K562 (cell line): ENCODE results near the gene SPTLC3. TPM values are rescaled to one million over a fixed set of nuclear protein-coding genes. Genes with fewer than 3 reads are reported as not detected.

ENCODE experiments used
- ATAC-seq: fragments of 200-7000 bp; cut with Tn5 transposase; 3 replicates; pipeline ENCODE4 v1.9.1; 2020; ENCODE audit warnings: moderate library complexity
- BruUV-seq: library from RNA; stranded (reverse); fragments of 400-500 nt; replicated peaks from 2 replicates; lab custom pipeline; 2021; lab: Mats Ljungman, UMichigan
- CTCF ChIA-PET: fragments of 300-600 bp; formaldehyde crosslinking; extraction: SDS; loops from one replicate; lab custom pipeline; 2021; ENCODE audit warnings: low intra/inter-chr PET ratio; lab: Yijun Ruan, JAX
- POLR2A ChIA-PET: fragments of 300-600, 350-650 bp; sonication (Branson Sonifier 250); formaldehyde crosslinking; extraction: SDS; loops from one replicate; lab custom pipeline; 2021; ENCODE audit warnings: antibody characterized with exemption, inconsistent platforms; lab: Yijun Ruan, JAX
- DNase-seq, 4 experiments: peaks; one replicate each; pipeline versions ENCODE4 v3.0.0 to v3.0.0-alpha.2; 2011 to 2018; ENCODE audit warnings: low spot score in 3 of 4, mixed read lengths in 3 of 4; ENCODE audit errors: extremely low read depth in 1 of 4
- FAIRE-seq: peaks from 2 replicates; lab custom pipeline; 2011; peaks lifted over from hg19 to GRCh38; lab: Jason Lieb, UNC
- H2AFZ ChIP-seq: 2 replicates; pipeline ENCODE4 v1.6.0; 2011; ENCODE audit warnings: low read depth, low read length, control low read depth, inconsistent platforms
- H3K27ac ChIP-seq: fragments of 200-600 bp; 3 replicates; pipeline ENCODE4 v1.8.0; 2011; ENCODE audit warnings: low read depth, mild to moderate bottlenecking, control low read depth, inconsistent platforms, low read length, moderate library complexity, mixed read lengths; ENCODE audit errors: extremely low read depth
- H3K27me3 ChIP-seq, 2 experiments: fragments of 300-600 bp in 1 of 2; 2 replicates in 1 of 2; 3 replicates in 1 of 2; pipeline versions ENCODE4 v1.6.0 to v1.8.0; 2011; ENCODE audit warnings: inconsistent platforms in 2 of 2, low read length in 2 of 2, mild to moderate bottlenecking in 1 of 2, mixed read lengths in 1 of 2, moderate library complexity in 1 of 2; ENCODE audit not compliant: control insufficient read depth in 2 of 2, insufficient read depth in 2 of 2
- H3K36me3 ChIP-seq: fragments of 300-600 bp; 3 replicates; pipeline ENCODE4 v1.8.0; 2011; ENCODE audit warnings: mild to moderate bottlenecking, low read length, inconsistent platforms; ENCODE audit not compliant: control insufficient read depth, insufficient read depth
- H3K4me1 ChIP-seq, 2 experiments: fragments of 200-600 bp in 1 of 2; replicated peaks in 1 of 2; 2 replicates in 1 of 2; 3 replicates in 1 of 2; pipeline versions ENCODE4 v1.5.1 to v1.8.0; 2011; ENCODE audit warnings: inconsistent platforms in 2 of 2, low read length in 2 of 2, mild to moderate bottlenecking in 1 of 2, mixed read lengths in 1 of 2, moderate library complexity in 1 of 2; ENCODE audit not compliant: control insufficient read depth in 2 of 2, insufficient read depth in 2 of 2
- H3K4me2 ChIP-seq: 2 replicates; pipeline ENCODE4 v1.6.1; 2011; ENCODE audit warnings: low read length, control low read depth, inconsistent platforms, mixed read lengths; ENCODE audit not compliant: insufficient read depth
- H3K4me3 ChIP-seq: fragments of 200-600 bp; sonication (generic), shearing (Covaris generic); 2 replicates; pipeline ENCODE4 v1.5.1; 2016; ENCODE audit warnings: control low read depth, inconsistent platforms
- H3K79me2 ChIP-seq: fragments of 200-600 bp; 3 replicates; pipeline ENCODE4 v1.8.0; 2011; ENCODE audit warnings: low read length, inconsistent platforms; ENCODE audit not compliant: control insufficient read depth, insufficient read depth
- H3K9ac ChIP-seq, 2 experiments: 2 replicates each; pipeline versions ENCODE4 v1.6.0 to v1.6.1; 2011; ENCODE audit warnings: low read depth in 2 of 2, low read length in 2 of 2, control low read depth in 1 of 2, inconsistent platforms in 1 of 2, mild to moderate bottlenecking in 1 of 2, mixed read lengths in 1 of 2; ENCODE audit not compliant: insufficient read depth in 1 of 2
- H3K9me1 ChIP-seq: one replicate; pipeline ENCODE4 v1.6.0; 2011; ENCODE audit warnings: inconsistent platforms, mild to moderate bottlenecking, low read length, moderate library complexity; ENCODE audit not compliant: control insufficient read depth, insufficient read depth
- H3K9me3 ChIP-seq: replicated peaks from 2 replicates; pipeline ENCODE4 v1.5.1; 2011; ENCODE audit warnings: low read depth, low read length, inconsistent platforms; ENCODE audit not compliant: control insufficient read depth, insufficient read depth
- H4K20me1 ChIP-seq: replicated peaks from 2 replicates; pipeline ENCODE4 v1.6.1; 2011; ENCODE audit warnings: low read length, inconsistent platforms, mixed read lengths; ENCODE audit not compliant: control insufficient read depth, insufficient read depth
- NBN ChIP-seq: fragments of 450-650 bp; IDR thresholded peaks from 2 replicates; pipeline ENCODE4 v1.6.1; 2016; ENCODE audit warnings: low read depth, mild to moderate bottlenecking
- NCOR1 ChIP-seq: fragments of 450-650 bp; IDR thresholded peaks from 2 replicates; pipeline ENCODE4 v1.6.1; 2016; ENCODE audit warnings: mild to moderate bottlenecking, moderate library complexity
- PHB2 ChIP-seq: fragments of 450-650 bp; IDR thresholded peaks from 2 replicates; pipeline ENCODE4 v1.6.1; 2017; ENCODE audit warnings: low read depth
- POLR2B ChIP-seq: fragments of 450-650 bp; IDR thresholded peaks from 2 replicates; pipeline ENCODE4 v1.6.1; 2018; ENCODE audit warnings: low read depth; ENCODE audit not compliant: partially characterized antibody
- POLR2H ChIP-seq: IDR thresholded peaks from 2 replicates; pipeline ENCODE4 v1.6.1; 2016; ENCODE audit warnings: missing genetic modification characterization, low read depth, mild to moderate bottlenecking, control low read depth, missing compliant biosample characterization, moderate library complexity
- SAFB ChIP-seq: fragments of 200-400 bp; formaldehyde crosslinking; IDR thresholded peaks from 2 replicates; pipeline ENCODE4 v1.6.1; 2017; ENCODE audit warnings: low read depth, low read length, borderline replicate concordance
- STAT5A ChIP-seq: IDR thresholded peaks from 2 replicates; pipeline ENCODE4 v1.6.1; 2012; ENCODE audit warnings: low read length, inconsistent platforms, borderline replicate concordance
- ZNF274 ChIP-seq: IDR thresholded peaks from 2 replicates; pipeline ENCODE4 v1.6.1; 2011; ENCODE audit warnings: low read depth, mild to moderate bottlenecking, low read length, moderate library complexity, borderline replicate concordance
- ZNF707 ChIP-seq: fragments of 250-450 bp; sonication (Bioruptor Pico); conservative IDR thresholded peaks from 2 replicates; pipeline ENCODE4 v1.8.0; 2022; ENCODE audit warnings: inconsistent platforms, mild to moderate bottlenecking, moderate library complexity
- WGBS: fragments of 100-300 bp; shearing (Covaris generic); methylation state at CpG from one replicate; pipeline ENCODE4 v1.1.6; 2016; ENCODE audit warnings: low coverage, mixed read lengths; ENCODE audit not compliant: insufficient coverage; ENCODE audit errors: missing lambda C conversion rate; 5-methylcytosine and 5-hydroxymethylcytosine counted together
- in situ Hi-C: fragments of 300-500 bp; cut with MboI; formaldehyde crosslinking; loops from 4 replicates; pipeline ENCODE4 v1.15.0; 2018; ENCODE audit warnings: inconsistent platforms, mixed read lengths
- intact Hi-C: fragments of 100-400 bp; cut with micrococcal nuclease; formaldehyde crosslinking; loops from 2 replicates; pipeline ENCODE4 v1.14.2; 2022
- polyA plus RNA-seq, 8 experiments: library from polyadenylated mRNA; depleted of rRNA in 4 of 8; stranded (reverse) in 5 of 8; unstranded in 3 of 8; fragments of >200 nt; fragmentation: Nextera tagmentation in 2 of 8; fragmentation: Illumina TruSeq in 1 of 8; extraction: Ambion mirVana in 2 of 8; extraction: Trizol in 1 of 8; gene quantifications; 2 replicates each; pipeline versions ENCODE4 v1.2.1 to v1.2.3, GENCODE V29; 2011 to 2014; ENCODE audit warnings: inconsistent platforms in 1 of 8, missing spikeins in 1 of 8
- total RNA-seq, 7 experiments: library from RNA; depleted of rRNA in 6 of 7; stranded (reverse); fragments of >200 nt in 6 of 7; fragmentation: Illumina TruSeq in 2 of 7; extraction: Trizol in 2 of 7; gene quantifications; 2 replicates each; pipeline versions ENCODE4 v1.2.1 to v1.2.3, GENCODE V29; 2011 to 2021; ENCODE audit warnings: low replicate concordance in 1 of 7
- TF ChIP-seq, protein P1 (sequence below): fragments of 200-400 bp; formaldehyde crosslinking; IDR thresholded peaks from 2 replicates; pipeline ENCODE4 v1.6.1; 2017; ENCODE audit warnings: mild to moderate bottlenecking, low read depth, low read length, moderate library complexity

SPTLC3 gene
- total and polyA plus RNA-seq, 9 of the 15 experiments (the other 6 are each of a cell fraction or from before 2014, with no cell fraction given): not detected

DNA sequence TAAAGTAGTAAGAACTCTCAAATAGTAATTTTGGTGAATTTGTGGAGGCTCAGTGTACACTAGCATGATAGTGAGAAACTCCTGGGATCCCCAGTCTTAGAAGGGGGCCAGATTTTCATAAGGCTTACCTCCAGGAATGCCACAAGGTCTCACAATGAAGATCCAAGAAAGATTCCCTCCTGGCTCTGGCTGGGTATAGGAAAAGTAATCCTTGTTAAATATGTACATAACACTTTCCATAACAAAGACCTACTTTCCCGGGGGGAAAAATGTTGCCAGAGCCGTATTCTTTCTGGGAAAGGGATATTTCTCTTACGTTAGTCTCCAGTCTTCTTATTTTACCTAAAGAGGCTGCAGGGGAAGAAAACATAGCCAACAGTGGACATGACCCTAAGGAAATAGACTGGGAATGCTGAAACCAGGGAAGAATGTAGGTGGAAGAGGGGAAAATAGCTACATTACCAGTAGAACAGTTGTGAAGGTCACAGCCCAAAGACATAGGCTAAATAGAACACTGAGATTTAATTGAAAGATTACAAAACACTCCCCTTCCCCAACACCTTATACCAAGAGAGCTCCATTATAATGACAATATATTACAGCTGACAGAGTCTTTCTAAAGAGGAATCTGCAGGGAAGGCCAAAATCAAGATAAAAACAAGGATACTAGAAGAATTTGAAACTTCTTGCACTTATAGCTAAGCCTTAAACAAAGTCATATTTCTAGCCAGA is 177.4 kb downstream of the SPTLC3 start:
- CTCF ChIA-PET: no interaction called here
- 0% methylated on average over 3 of the region's 3 CpGs for WGBS
- in situ Hi-C loops (no loop called here), intact Hi-C loops (no loop called here)
- no peaks in the 10 kb centered on the region for H3K9me1 ChIP-seq
- H3K4me1 ChIP-seq: no peaks in the 10 kb centered on the region
- no peak overlapping the region for H3K4me3 ChIP-seq
- no peak overlapping the region for H3K4me2 ChIP-seq
- no peak overlapping the region for H2AFZ ChIP-seq
- H3K79me2 ChIP-seq: no peaks in the 10 kb centered on the region
- no peak overlapping the region for H3K27ac ChIP-seq
- no peak overlapping the region for H3K9ac ChIP-seq
- DNase-seq: no peak
- H3K9me3 ChIP-seq: no peaks in the 10 kb centered on the region
- no peaks in the 10 kb centered on the region for H3K36me3 ChIP-seq
- POLR2A ChIA-PET: no interaction called here
- BruUV-seq: no TSS peak
- no peaks in the 10 kb centered on the region for H3K27me3 ChIP-seq
- no peaks in the 10 kb centered on the region for H4K20me1 ChIP-seq
- FAIRE-seq: no peak
- no peak for ATAC-seq
- TF ChIP-seq NBN (no peak), ZNF274 (no peak), SAFB (no peak), ZNF707 (no peak), NCOR1 (no peak), POLR2B (no peak), STAT5A (no peak), PHB2 (no peak), POLR2H (no peak)
- TF ChIP-seq, protein P1, sequence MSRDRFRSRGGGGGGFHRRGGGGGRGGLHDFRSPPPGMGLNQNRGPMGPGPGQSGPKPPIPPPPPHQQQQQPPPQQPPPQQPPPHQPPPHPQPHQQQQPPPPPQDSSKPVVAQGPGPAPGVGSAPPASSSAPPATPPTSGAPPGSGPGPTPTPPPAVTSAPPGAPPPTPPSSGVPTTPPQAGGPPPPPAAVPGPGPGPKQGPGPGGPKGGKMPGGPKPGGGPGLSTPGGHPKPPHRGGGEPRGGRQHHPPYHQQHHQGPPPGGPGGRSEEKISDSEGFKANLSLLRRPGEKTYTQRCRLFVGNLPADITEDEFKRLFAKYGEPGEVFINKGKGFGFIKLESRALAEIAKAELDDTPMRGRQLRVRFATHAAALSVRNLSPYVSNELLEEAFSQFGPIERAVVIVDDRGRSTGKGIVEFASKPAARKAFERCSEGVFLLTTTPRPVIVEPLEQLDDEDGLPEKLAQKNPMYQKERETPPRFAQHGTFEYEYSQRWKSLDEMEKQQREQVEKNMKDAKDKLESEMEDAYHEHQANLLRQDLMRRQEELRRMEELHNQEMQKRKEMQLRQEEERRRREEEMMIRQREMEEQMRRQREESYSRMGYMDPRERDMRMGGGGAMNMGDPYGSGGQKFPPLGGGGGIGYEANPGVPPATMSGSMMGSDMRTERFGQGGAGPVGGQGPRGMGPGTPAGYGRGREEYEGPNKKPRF: no peak
